PC-3 (cell line): ENCODE data around the gene TMC7.
"Not testable (repeated sequence)": the region's sequence is repeated elsewhere in the genome, so short reads cannot be mapped to it uniquely, and the experiment has no call there.

ENCODE experiments used
- CTCF ChIP-seq: fragments of 300-600 bp; sonication (generic); conservative IDR thresholded peaks from 2 replicates; pipeline ENCODE4 v1.5.1; 2017; ENCODE audit warnings: antibody characterized with exemption, low read depth, mild to moderate bottlenecking, low read length
- EZH2 ChIP-seq: fragments of 300-600 bp; sonication (generic); IDR thresholded peaks from one replicate; pipeline ENCODE4 v1.6.1; 2017; ENCODE audit warnings: antibody characterized with exemption, mild to moderate bottlenecking, low read length; ENCODE audit not compliant: unreplicated experiment

- not testable (repeated sequence) for TF ChIP-seq EZH2, CTCF
Measured at GRCh38 chr16:18995406-18995805, 11.7 kb downstream of the TMC7 start.
